ENCODE measurements around the gene MOB2.

DNA sequence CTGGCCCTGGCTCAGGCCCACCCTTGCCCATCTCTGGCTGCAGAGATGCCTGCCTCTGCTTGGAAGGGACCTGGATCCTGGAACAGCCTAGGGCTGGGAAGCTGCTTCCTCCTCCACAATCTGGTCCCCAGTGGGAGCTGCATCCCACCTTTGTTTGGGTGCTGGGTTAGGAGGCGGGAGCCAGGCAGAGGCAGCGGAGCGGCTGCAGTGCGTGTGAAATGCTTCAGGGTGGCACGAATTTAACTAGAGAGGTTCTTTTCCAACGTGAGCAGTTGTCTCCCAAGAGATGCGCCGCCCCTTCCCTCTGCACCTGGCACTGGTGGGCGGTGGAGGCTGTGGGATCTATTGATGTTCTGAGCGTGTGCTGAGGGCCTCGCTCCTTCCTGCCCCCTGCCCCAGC, 65.3 kb downstream of the MOB2 start:
- TF ChIP-seq, protein P1, sequence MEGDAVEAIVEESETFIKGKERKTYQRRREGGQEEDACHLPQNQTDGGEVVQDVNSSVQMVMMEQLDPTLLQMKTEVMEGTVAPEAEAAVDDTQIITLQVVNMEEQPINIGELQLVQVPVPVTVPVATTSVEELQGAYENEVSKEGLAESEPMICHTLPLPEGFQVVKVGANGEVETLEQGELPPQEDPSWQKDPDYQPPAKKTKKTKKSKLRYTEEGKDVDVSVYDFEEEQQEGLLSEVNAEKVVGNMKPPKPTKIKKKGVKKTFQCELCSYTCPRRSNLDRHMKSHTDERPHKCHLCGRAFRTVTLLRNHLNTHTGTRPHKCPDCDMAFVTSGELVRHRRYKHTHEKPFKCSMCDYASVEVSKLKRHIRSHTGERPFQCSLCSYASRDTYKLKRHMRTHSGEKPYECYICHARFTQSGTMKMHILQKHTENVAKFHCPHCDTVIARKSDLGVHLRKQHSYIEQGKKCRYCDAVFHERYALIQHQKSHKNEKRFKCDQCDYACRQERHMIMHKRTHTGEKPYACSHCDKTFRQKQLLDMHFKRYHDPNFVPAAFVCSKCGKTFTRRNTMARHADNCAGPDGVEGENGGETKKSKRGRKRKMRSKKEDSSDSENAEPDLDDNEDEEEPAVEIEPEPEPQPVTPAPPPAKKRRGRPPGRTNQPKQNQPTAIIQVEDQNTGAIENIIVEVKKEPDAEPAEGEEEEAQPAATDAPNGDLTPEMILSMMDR (IDR thresholded peaks at IDR 0.05), result no peak
- no peak for TF ChIP-seq POLR2A (IDR thresholded peaks at IDR 0.05)

Data from vagina (tissue), 2 donors.